ENCODE results near the gene TNFRSF8. TPM values are rescaled to one million over a fixed set of nuclear protein-coding genes. Genes with fewer than 3 reads are reported as not detected.

Gene TNFRSF8
- total RNA-seq, 1 experiment from 2014 or later, result 13.4 TPM

- no peak for DNase-seq (ENCODE audit: low read depth)
Measured at GRCh38 chr1:12188657-12189327, 125.7 kb downstream of the TNFRSF8 start.

- no peak for DNase-seq (ENCODE audit: low read depth)
Measured at GRCh38 chr1:12189328-12189682, 126.2 kb downstream of the TNFRSF8 start.

DNA sequence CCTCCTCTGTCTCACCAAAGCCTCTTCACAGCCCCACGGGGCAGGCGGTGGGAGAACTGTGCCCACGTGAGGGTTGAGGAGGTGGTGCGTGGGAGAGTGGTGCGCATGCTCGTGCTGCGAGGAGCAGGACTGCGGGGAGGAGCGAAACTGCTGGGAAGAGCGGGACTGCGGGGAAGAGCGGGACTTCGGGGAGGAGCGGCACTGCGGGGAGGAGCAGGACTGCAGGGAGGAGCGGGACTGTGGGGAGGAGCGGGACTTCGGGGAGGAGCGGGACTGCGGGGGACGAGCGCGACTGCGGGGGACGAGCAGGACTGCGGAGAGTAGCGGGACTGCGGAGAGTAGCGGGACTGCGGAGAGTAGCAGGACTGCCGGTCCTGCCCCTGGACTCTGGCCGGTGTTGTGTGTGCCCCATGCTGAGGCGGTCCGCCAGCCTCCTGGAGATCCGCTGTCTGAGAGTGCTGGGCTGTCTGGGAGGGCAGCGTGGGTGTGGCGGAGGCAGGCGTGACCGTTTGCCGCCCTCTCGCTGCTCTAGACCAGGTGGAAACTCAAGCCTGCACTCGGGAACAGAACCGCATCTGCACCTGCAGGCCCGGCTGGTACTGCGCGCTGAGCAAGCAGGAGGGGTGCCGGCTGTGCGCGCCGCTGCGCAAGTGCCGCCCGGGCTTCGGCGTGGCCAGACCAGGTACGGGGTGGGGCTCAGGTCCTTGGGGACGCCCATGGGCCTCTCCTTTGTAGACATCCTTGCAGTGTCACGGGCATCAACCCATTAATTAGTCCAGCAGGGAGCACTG is 128.3 kb downstream of the TNFRSF8 start:
- no peak for DNase-seq (ENCODE audit: low read depth)

Other genes starting within 250 kb of the TNFRSF8 start
- gene NPPA, start 215.5 kb upstream of the TNFRSF8 start, total RNA-seq (2014; rRNA removed; shearing (Covaris generic)), result not detected in 2 replicates
- gene NPPB, start 204.4 kb upstream of the TNFRSF8 start, total RNA-seq (2014; rRNA removed; shearing (Covaris generic)), result 38.6 and 78.9 TPM in 2 replicates
- gene KIAA2013, start 136.9 kb upstream of the TNFRSF8 start, total RNA-seq (2014; rRNA removed; shearing (Covaris generic)), result 67.3 and 87.1 TPM in 2 replicates
- 88.1 and 107 TPM in 2 replicates for gene PLOD1, start 128.6 kb upstream of the TNFRSF8 start, total RNA-seq (2014; rRNA removed; shearing (Covaris generic))
- 79.4 and 86.0 TPM in 2 replicates for gene MFN2, start 82.9 kb upstream of the TNFRSF8 start, total RNA-seq (2014; rRNA removed; shearing (Covaris generic))
- 60.1 and 65.6 TPM in 2 replicates for gene MIIP, start 43.8 kb upstream of the TNFRSF8 start, total RNA-seq (2014; rRNA removed; shearing (Covaris generic))
- 3.1 and 3.7 TPM in 2 replicates for gene TNFRSF1B, start 103.7 kb downstream of the TNFRSF8 start, total RNA-seq (2014; rRNA removed; shearing (Covaris generic))
- 9.3 and 11.1 TPM in 2 replicates for gene VPS13D, start 166.7 kb downstream of the TNFRSF8 start, total RNA-seq (2014; rRNA removed; shearing (Covaris generic))

All from Daoy (cell line).